ENCODE measurements around the gene IBA57.

IBA57 gene

DNA sequence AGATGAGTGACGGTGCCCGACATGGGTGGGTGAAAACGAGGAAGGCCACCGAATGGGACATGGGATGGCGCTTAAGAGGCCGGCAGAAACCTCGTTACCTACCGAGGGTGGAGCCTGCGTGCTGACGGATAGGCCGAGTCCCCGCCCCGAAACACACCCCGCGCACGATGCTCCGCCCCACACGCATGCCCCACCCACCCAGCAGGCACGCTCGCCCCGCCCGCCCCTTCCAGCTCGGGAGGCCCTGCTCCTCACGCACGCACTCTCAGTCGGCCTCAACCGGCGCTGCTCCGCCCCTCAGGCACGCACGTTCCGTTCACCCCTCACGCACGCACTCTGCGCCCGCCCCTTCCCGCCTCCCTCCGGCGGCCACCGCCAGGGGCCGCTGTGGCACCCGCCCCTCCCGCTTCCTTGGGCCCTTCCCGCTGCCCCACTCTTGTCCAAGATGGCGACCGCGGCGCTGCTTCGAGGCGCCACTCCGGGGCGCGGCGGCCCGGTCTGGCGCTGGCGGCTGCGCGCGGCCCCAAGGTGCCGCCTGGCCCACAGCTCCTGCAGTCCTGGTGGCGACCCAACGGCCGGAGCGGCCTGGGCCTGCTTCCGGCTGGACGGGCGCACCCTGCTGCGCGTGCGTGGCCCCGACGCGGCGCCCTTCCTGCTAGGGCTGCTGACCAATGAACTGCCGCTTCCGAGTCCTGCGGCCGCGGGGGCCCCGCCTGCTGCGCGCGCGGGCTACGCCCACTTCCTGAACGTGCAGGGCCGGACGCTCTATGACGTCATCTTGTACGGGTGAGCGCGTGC is at the start of gene IBA57:
TSS of gene IBA57 (plus strand) at position 433 of the 798 bp plus-strand sequence. CDS start at position 446, 13 bp downstream.
- peak; percentile 99 to 100 for DNase-seq

DNA sequence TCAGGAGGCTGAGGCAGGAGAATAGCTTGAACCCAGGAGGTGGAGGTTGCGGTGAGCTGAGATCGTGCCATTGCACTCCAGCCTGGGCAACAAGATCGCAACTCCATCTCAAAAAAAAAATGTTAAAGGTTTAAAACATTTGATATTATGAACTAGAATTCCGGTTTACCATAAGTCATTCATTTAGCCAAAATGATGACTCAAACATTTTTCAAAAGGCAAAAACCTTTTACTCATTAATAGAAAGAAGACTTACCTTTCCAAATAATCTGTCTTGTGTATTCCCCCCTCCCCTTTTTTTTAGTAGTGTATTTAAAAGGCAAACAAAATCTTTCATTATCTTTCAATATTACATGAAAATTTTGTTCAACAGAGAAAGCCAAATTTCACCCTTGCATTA is 48.3 kb upstream of the IBA57 start:
- DNase-seq = no peak

DNA sequence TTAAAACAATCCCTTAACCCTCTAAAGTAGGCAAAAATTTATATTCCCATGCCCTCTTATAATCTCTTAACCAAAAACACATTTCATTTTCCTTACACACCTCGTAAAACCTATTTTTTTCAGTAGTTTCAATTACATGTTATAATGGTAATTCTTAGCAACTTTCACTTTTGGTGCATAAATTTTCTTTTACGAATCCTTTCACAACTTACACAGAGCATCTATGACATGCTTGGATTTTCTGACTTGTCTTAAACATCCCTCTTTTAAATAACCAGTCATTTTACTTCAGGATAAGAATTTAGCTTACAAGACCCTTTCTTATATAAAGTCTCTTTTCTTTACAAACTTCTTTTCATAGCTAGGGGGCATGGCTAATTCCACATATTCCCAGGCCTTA is 47.6 kb upstream of the IBA57 start:
- no peak for DNase-seq

DNA sequence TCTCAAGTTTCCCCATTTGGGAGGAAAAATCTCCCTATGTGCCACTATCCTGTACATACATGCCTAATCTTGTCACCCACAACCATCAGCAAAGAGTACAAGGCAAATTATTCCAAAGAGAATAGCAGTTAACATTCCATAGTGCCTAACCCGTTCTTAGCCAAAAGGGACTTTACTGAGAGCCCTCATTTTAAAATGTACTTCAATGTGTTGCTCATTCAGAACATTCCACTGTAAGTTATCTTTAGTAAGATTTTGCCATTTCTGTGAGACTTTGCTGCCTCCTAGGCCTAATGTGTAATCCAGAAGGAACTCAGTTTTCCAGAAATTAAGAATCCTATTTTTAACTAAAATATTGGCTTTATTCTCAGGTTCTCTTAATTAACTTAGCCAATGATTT is 45.3 kb upstream of the IBA57 start:
- DNase-seq = no peak

DNA sequence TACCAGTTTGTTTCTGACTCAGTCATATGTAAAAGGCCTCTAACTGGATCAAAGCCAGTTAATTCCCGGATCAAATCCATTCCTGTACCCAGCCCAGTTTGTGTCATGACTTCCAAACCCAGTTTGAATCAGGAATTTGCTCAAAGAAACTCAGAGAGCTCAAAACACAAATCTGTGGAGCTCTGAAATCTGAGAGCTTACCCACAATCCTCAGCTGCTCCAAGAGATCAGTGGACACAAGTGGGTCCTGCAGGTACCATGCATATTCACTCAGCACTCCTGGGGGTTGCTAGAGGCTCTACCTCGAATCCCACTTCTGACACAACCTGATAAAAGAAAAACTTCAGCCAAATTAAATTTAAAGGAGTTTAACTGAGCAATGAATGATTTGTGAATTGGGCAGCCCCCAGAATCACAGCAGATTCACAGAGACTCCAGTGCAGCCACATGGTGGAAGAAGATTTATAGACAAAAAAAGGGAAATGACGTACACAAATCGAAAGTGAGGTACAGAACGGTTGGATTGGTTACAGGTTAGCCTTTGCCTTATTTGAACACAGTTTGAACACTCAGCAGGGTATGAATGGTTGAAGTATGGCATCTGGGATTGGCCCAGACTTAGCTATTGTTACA is 44.6 kb upstream of the IBA57 start:
- DNase-seq = no peak

DNA sequence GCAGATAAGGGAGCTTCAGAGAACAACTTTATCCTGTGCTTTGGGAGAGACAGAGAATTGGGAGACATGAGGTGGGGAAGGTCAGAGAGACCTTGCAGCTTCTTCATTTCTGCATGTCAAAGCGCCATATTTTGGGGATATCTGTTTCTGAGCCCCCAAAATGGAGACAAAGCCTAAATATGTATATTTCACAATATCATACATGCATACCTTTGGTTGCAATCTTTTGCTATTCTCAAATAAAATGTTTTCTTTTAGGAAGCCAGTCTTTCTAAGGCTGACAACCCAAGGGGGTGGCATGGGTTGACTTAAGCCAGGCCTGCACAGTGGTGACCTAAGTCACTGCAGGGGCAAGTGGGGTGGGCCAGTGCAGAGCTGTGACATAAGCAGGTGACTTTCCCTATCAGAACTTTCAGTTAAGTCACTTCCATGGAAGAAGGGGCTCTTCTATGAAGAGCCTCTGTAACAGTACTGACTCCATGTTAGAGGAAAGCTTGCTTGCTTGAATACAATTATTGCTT is 42.6 kb upstream of the IBA57 start:
- no peak for DNase-seq

DNA sequence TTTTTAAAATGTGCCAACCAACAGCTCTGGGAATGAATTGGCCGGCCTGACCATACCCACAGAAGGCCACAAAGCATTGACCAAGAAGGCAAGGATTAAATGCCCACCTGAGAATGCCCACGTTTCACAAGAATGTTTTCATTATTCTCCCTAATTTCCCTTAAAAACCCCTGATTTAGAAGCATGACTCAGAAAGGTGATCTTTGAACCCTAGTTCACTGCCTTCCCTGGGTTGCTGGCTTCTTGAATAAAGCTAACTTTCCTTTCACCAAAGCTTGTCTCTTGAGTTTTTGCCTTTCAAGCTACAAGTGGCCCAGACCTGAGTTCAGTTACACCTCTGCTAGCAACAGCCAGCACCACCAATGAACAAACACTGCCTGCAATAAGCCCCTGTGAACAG is 42.1 kb upstream of the IBA57 start:
- no peak for DNase-seq

DNA sequence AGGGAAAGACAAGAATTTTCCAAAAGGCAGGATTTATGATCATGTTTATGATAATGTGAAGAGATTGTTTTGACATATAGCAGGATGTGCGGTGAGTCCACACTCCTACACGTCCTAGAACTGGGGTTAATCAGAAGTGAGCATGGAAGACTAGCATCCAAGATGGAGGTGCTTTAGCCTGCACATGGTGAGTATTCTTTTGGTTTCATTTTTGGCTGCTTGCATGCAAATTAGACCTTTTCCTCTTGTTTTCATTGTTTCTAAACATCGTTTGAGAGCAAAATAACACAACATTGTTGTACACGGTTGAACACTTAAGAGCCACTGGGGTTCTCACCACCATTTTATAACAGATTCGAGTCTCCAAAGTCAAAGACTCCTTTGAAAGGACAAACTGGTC is 40.4 kb upstream of the IBA57 start:
- DNase-seq = no peak

DNA sequence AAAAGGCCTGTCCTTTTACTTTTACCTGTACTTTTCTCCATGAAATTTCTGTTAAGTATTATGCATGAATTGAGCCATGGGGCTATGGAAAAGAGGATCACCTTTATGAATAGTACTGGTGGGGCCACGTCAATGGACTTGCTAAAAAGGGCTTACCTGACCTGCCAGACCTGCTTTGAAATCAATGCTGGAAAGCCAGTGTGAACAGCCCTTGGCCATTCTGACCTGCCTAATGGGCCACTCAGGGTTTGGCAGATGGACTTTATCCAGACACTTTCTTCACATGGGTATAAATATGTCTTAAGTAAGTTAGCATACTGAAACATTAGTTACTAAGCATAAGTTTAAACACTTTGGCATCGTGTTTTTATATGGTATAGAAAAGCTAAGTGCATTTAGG is 33.8 kb upstream of the IBA57 start:
- no peak for DNase-seq

DNA sequence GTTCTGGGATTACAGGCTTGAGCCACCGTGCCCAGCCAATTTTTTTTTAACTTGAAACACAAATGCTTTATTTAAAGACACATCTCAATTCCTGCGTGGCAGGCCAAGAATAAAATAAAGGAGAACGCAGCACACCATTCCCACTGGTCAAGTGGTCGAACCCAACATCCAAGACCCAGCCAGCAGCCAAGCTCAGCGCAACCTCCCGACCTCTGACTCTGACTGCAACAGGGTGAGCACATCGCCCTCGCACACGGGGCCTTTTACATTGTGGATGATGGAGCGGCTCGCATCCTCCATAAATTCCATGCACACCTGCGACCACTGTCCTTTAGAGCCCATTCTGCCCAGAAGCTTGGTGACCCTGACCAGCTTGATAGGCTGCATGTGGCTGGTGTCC is 31.0 kb upstream of the IBA57 start:
- no peak for DNase-seq

DNA sequence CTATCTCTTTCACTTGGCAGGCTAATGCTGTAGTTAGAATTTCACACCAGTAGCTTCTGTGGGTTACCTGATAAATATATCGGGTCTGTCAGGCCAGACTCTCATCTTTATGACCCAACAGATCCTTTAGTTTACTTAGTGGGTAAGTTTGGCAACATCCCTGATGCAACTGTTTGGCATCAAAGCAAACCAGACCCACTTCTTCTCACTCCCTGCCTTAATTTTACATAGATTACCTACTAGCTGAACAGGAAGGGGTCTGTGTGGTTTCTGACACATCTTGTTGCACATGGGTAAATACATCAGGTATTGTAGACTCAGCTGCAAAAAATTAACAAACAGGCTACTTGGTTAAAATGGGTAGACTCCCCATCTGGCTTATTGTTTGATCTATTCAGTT is 28.7 kb upstream of the IBA57 start:
- no peak for DNase-seq

DNA sequence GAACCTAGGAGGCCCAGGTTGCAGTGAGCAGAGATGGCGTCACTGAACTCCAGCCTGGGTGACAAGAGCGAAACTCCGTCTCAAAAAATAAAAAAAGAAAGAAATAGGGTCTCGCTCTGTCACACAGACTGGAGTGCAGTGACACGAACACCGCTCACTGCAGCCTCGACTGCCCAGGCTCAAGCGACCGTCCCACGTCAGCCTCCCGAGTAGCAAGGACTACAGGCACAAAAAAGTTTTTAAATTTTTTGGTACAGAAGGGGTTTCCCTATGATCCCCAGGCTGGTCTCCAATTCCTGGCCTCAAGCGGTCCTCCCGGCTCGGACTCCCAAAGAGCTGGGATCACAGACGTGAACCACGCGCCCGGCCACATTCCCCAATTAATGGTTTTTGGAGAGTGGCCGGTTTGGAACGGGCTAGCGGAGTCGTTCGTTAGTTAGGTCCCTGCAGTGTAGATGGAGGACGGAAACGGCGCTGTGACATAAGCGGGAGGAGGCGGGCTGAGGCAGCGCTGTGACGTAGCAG is 26.1 kb upstream of the IBA57 start:
- no peak for DNase-seq

DNA sequence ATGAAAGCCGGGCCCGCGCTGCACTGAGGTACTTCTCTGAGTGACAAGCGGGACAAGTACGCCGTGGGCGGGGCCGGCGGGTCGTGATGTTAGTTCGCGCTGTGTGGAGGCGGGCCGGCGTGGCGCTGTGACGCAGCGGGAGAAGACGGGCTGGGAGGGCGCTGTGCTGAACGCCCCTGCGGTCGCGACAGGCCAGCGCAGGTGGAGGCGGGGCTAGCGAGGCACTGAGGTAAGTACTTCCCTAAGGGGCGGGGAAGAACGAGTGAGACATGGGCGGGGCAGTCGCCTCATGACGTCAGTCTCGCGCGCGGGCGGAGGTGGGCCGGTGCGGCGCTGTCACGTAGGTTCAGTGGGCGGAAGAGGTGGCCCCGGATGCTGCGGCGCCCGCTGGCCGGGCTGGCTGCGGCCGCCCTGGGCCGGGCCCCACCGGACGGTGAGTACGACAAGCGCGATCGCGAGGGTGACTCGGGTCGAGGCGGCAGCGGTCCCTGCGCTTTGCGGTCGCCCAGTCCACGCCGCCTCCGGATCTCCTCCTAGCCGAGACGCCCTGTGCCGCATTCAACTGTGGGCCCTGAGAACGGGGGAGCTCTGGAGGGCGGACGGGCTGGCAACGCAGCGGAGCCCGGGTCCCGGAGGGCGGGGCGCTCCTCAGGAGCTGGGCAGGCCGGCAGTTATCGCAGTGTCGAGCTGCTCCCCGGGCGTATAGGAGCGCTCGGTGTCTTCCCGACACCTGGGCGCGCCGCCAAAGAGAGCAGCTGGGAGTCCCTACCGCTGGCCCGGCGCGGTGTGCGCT is 25.5 kb upstream of the IBA57 start, which contains the start of gene GUK1:
TSS of gene GUK1 (plus strand) at position 349 of the 793 bp plus-strand sequence. CDS start at position 373, 24 bp downstream.
- peak; percentile 100 for DNase-seq

DNA sequence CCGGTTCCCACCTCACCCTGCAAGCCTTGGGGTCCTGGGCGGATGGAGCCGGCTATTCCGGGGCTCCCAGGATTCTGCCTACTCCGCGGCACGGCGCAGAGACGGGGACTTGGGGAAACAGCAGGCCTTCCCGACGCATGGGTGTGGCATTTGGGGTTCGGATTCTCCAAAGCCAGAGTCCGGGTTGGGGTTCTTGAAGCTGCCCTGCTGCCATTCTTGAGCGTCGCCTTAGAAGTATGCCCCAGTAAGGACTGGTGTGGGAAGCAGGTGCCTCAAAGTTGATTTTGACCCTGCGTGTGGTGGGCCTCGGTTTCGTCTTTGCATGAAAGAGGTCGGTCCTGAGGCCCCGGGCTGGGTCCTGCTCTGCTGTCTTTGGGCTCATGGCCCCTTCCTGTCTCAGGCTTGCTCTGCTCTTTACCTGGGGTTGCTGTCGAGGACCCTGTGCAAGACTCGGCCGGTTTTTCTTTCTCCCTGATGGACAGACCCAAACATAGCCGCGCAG is 24.8 kb upstream of the IBA57 start:
- DNase-seq = no peak

DNA sequence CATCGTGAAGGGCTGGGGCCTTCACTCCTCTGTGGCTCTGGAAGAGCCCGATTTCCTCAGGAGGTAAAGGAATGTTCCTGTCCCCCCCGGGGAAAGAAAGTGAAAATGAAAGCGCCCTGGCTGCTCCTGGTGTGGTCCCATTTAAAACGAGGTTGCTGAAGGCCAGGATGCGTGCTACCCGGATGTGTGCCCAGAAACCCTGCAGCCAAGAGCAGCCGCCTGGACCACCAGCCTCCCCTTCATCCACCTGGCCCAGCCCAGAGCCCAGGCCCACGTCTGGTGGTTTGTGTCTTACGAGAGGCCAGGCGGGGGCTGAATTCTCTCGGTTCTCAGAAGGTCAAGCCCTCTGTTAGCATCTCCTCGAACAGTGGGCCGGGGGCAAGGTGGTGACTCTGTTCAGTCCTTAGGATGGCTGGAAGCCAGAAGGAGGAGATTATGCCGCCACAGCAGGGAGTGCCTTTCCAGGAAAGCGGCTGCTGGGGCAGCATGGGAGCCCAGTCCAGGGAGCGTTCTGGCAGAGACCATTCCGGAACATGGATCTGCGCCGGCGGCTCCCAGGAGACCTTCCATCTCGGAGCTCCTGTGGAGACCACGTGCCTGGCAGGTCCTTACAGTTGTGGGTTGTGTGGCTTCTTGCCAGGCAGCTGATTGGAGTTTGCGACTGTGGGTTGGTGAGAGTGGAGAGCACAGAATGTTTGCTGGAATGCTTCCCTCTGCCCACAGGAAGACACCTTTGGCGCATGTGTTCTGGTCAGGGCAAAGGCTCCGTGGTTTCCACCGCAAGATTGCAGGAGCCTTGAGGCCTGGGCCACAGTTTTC is 24.2 kb upstream of the IBA57 start:
- no peak for DNase-seq

DNA sequence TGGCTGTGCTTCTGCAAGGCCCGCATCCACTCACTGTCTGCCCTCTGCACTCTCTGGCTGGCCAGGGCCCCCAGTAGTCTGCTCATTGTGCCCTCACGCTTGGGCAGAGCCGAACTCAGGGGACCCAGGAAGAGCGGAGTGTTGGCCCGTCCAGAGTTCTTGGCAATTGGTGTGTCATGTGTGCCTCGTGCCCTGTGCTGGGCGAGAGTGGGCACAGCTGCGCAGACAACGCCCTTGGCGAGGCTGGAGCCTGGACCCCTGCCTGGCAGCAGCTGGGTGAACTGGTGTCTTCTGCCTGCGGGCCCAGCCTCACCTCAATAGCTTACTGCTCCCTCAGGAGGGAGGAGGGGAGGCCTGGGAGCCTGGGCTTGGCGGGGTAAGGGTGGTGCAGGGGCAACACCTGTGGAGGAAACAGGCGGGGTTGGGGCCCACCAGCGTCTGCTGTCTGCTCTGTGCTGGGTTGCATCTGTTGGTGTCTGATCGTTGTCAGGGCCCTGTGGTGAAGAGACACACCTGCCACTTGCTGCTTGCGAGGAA is 23.4 kb upstream of the IBA57 start:
- no peak for DNase-seq

DNA sequence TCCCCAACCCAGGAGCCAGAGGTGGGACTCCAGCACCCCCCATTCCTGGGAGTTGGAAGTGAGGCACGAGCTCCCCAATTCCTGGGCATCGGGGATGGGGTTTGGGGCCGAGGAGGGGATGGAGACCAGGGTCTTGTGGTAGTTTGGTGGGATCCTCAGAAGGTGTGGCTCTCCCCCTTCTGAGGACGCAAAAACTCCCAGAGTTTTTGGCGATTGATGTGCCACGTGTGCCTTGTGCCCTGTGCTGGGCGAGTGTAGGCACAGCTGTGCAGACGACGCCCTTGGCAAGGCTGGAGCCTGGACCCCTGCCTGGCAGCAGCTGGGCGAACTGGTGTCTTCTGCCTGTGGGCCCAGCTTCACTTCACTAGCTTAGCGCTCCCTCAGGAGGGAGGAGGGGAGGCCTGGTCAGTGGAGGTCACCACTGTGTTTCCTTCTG is 22.9 kb upstream of the IBA57 start:
- no peak for DNase-seq

DNA sequence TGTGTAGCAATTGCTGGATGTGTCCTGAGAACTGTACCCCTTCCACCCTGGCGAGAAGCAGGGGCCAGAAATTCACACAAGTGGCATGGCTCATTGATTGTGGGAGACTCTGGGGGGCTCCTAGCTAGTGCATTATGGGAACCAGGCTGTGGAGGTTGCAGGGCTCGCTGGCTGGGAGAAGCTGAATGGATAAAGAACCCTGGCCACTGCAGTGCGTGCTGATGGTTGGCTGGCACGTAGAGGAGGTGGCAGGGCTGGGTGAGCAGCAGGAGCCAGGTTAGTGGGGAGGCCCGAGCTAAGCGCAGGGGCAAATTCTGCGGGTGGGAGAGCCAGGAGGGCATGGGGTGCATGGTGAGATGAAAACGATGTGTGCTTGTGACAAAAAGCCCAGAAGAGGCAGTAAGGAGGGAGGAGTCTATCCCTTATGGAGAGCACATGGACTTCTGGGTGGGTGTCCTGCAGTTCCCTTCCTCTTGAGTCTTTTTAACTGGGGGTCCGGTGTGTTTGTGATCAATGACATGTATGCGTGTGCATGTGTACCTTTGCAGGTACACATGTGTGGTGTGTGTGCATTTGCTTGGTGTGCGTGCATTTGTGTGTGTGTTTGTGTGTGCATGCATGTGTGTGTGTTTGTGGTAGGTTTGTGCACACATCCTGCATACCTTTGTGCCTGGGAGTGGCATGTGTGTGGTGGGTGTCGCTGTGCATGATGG is 22.0 kb upstream of the IBA57 start:
- DNase-seq = no peak

DNA sequence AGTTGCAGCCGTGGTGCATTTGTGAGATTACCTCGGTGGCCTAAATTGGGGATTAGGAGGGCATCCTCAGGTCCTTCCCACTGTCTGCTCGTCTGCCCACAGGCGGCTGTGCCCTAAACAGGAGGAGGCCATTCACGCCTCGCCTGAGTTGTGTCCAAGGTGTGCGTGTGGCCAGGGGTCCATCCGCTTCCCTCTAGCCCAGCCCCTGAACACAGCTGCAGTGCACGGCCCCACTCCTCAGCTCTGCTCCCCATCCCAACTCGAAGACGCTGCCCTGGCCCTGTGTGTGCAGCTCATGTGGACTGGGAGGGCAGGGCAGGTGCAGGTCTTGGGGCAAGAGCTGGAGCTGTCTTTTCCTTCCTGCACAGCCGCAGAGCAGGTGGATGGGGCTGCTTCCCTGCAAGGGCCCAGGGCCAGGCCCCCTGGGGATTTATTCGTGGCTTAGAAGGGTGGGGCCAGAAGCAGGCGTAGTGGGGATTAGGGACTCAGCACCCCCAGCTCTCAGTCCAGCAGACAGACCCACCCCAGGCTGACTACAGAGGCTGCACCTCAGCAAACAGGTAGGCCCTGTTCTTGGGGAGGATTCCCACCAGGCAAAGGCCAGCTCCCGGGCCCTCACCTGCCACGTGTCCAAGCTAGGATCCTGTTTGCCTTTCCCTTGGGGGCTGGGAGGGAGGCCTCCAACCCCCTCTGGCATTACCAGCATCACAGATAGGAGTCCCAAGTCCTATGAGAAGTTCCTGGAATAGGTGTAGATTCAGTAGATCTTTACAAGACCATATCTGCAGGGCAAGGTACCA is 21.2 kb upstream of the IBA57 start:
- DNase-seq = no peak

DNA sequence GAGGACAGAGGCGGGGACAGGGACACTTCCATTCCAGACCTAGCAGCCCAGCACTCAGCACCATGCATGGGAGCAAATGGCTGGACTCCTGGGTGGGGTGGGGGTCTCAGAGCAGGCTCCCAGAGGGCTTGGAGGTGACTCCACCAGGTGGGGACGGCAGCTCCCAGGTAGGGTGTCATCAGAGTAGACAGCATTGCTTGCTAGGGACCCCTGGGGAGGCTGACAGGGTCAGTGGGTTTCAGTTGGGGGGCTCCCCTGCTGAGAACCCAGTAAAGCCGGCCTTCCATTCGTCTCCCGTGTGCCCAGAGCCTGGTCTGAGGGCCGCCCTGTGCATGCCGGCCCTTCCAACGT is 20.6 kb upstream of the IBA57 start:
- no peak for DNase-seq
